ENCODE data around the gene ANTKMT. TPM values are rescaled to one million over a fixed set of nuclear protein-coding genes. Genes with fewer than 3 reads are reported as not detected.

ANTKMT gene
- total and polyA plus RNA-seq, 7 donors = 18.6 to 53.1 (median 35.5) TPM

DNA sequence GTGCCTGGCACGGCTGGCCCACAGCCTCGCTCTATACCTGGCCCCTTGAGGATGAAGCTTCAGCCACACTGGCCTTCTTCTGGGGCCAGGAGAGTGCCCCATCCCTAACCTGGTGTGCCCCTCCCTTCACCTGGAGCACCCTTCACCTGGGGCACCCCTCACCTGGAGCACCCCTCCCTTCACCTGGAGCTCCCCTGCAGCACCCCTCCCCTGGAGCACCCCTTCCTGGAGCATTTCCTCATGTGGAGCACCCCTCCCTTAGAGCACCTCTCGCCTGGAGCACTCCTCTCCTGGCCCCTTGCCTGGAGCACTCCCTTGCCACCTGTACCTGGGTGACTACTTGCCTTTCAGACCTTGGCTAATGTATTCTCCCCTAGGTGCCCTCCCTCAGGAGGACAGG, 12.9 kb upstream of the ANTKMT start:
- Histone ChIP-seq H3K27me3 (peaks cover 54 to 85% (median 85%) of the 10 kb centered on the region in 3 donors), H3K27ac (no peak overlapping the region), H3K4me3 (no peak overlapping the region), H3K4me1 (peaks cover 0 to 24% (median 12%) of the 10 kb centered on the region in 4 donors), H3K9me3 (no peaks in the 10 kb centered on the region), H3K36me3 (no peaks in the 10 kb centered on the region)
- intact Hi-C loops (cut with DNase I) = no loop called here
- TF ChIP-seq POLR2AphosphoS5 (IDR thresholded peaks at IDR 0.05) (no peak), POLR2A (IDR thresholded peaks at IDR 0.05) (no peak), EP300 (IDR thresholded peaks at IDR 0.05) (no peak)
- TF ChIP-seq, protein P1, sequence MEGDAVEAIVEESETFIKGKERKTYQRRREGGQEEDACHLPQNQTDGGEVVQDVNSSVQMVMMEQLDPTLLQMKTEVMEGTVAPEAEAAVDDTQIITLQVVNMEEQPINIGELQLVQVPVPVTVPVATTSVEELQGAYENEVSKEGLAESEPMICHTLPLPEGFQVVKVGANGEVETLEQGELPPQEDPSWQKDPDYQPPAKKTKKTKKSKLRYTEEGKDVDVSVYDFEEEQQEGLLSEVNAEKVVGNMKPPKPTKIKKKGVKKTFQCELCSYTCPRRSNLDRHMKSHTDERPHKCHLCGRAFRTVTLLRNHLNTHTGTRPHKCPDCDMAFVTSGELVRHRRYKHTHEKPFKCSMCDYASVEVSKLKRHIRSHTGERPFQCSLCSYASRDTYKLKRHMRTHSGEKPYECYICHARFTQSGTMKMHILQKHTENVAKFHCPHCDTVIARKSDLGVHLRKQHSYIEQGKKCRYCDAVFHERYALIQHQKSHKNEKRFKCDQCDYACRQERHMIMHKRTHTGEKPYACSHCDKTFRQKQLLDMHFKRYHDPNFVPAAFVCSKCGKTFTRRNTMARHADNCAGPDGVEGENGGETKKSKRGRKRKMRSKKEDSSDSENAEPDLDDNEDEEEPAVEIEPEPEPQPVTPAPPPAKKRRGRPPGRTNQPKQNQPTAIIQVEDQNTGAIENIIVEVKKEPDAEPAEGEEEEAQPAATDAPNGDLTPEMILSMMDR (IDR thresholded peaks at IDR 0.05) = no peak
- 31 to 53% methylated on average over 3 of the region's 3 CpGs for WGBS, 2 donors
- DNase-seq = no peak

DNA sequence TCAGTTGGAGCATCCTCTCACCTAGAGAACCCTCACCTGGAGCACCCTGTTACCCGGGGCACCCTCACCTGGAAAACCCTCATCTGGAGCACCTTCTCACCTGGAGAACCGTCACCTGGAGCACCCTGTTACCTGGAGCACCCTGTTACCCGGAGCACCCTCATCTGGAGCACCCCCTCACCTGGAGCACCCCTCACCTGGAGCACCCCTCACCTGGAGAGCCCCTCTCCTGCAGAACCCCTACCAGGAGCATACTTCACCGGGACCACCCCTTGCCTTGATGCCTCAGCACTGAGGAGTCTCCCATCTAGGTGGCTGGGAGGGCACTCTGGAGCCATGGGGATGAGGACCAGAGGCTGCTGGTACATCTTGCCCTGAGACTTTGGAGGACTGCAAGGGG, 12.0 kb upstream of the ANTKMT start:
- TF ChIP-seq, protein P1 (IDR thresholded peaks at IDR 0.05) = no peak
- TF ChIP-seq EP300 (IDR thresholded peaks at IDR 0.05) (no peak), POLR2AphosphoS5 (IDR thresholded peaks at IDR 0.05) (no peak), POLR2A (IDR thresholded peaks at IDR 0.05) (no peak)
- no peak overlapping the region for H3K4me3 ChIP-seq
- H3K4me1 ChIP-seq = peaks cover 0 to 24% (median 12%) of the 10 kb centered on the region in 4 donors
- WGBS, 2 donors = 64 to 83% methylated on average over 4 of the region's 4 CpGs
- DNase-seq = no peak
- intact Hi-C loops (cut with DNase I) = no loop called here
- no peaks in the 10 kb centered on the region for H3K9me3 ChIP-seq
- H3K27me3 ChIP-seq = peaks cover 45 to 76% (median 75%) of the 10 kb centered on the region in 3 donors
- H3K36me3 ChIP-seq = no peaks in the 10 kb centered on the region
- H3K27ac ChIP-seq = no peak overlapping the region

DNA sequence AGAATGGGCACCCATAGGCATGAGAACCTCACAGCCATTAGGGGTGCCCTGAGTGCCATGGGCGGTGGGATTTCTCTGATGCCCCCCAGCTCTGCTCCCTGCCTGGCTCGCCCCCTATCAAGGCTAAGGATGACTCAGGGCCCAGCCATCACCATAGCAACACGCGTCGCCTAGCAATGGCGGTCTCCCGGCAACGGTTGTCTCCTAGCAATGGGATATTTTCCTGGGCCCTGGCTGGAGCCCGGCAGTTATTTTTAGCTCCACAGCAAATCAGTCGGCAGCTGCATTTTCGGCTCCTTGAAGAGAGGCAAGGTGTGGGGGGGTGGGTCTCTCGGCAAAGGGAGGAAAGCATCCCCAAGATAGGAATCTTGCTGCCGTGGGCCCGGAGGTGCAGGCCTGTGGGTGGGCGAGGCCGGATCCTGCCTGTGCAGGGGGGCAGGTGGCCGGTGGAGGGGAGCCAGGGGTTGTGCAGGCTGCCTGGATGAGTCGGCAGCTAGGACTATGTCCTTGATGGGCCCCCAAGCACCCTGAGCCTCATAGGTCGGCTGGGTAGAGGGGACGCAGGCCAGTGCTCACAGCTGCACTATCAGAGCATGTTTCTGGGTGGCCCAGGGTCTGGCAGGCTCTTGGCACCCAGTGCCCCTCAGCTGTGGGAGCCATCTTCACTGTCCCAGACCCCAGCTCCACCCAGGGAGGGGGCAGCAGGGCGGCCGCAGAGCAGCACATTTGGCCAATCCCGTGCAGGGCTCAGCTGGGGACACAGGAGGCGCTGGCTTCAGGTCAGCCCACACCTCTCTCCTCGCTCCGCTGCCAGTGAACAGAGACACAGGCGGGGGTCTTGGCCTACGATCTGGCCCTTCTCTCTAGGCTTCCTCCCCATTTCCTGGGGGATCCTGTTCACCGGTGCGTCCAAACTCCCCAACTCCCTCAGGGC, 11.1 kb upstream of the ANTKMT start:
- WGBS, 2 donors = 26 to 32% methylated on average over 30 of the region's 30 CpGs
- intact Hi-C loops (cut with DNase I) = loop anchor here (2.0 to 5.0 kb wide), 3 partner anchors 77 to 393 kb away; no protein-coding TSS in a partner anchor
- Histone ChIP-seq H3K27me3 (peaks cover 37 to 67% (median 67%) of the 10 kb centered on the region in 3 donors), H3K9me3 (no peaks in the 10 kb centered on the region), H3K4me3 (no peak overlapping the region), H3K27ac (no peak overlapping the region), H3K4me1 (peaks cover 0 to 30% (median 18%) of the 10 kb centered on the region in 4 donors), H3K36me3 (no peaks in the 10 kb centered on the region)
- DNase-seq = no peak
- TF ChIP-seq EP300 (IDR thresholded peaks at IDR 0.05) (no peak), POLR2A (IDR thresholded peaks at IDR 0.05) (no peak), POLR2AphosphoS5 (IDR thresholded peaks at IDR 0.05) (no peak)
- TF ChIP-seq, protein P1 (IDR thresholded peaks at IDR 0.05) = no peak

DNA sequence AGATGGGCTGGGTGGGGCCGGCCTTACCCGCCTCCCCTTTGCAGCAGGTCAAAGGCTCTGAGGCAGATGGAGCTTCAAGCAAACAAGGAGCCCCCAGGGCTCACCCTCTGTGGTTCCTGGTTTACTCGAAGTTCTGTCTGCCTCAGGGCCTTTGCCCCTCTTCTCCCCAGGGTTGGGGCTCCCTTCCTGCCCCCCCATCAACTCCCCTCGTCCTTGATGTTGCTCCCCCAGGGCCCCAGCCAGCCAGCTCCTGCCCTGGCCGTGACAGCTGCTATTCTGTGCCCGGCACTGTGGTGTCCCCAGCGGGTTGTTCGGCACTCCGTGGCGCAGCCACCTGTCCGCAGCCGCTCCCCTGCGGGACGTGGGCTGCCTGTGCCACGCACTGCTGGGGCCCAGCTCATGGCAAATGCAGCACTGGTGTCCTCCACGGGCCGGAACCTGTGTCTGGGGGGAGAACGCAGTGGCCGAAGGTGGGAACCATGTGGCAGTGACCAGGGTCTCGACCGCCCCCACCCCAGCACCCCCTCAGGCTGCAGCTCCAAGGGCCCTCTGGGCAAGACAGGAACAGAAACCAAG, 10.4 kb upstream of the ANTKMT start:
- H3K27me3 ChIP-seq = peaks cover 30 to 60% (median 59%) of the 10 kb centered on the region in 3 donors
- TF ChIP-seq, protein P1 (IDR thresholded peaks at IDR 0.05) = no peak
- TF ChIP-seq EP300 (IDR thresholded peaks at IDR 0.05) (no peak), POLR2A (IDR thresholded peaks at IDR 0.05) (no peak), POLR2AphosphoS5 (IDR thresholded peaks at IDR 0.05) (no peak)
- WGBS, 2 donors = 55 to 68% methylated on average over 21 of the region's 21 CpGs
- no peak overlapping the region for H3K4me3 ChIP-seq
- DNase-seq = no peak
- H3K27ac ChIP-seq = no peak overlapping the region
- H3K9me3 ChIP-seq = no peaks in the 10 kb centered on the region
- intact Hi-C loops (cut with DNase I) = loop anchor here (1.0 to 5.0 kb wide), 4 partner anchors 30 to 392 kb away; partner anchors contain the start of gene CIAO3
- peaks cover 0 to 31% (median 20%) of the 10 kb centered on the region in 4 donors for H3K4me1 ChIP-seq
- no peaks in the 10 kb centered on the region for H3K36me3 ChIP-seq

Data from sigmoid colon (tissue), 7 donors.